ENCODE results near the gene CPEB3. TPM values are rescaled to one million over a fixed set of nuclear protein-coding genes. Genes with fewer than 3 reads are reported as not detected.

The CPEB3 gene
- total and polyA plus RNA-seq, 11 donors = 1.5 to 17.2 (median 9.9) TPM

GRCh38 chr10:92208157-92208720 is 82.6 kb downstream of the CPEB3 start:
- H3K36me3 ChIP-seq = peaks cover 0 to 14% (median 0%) of the 10 kb centered on the region in 9 donors
- H3K27ac ChIP-seq = peak overlapping the region in 1 of 12 donors; percentile 44
- TF ChIP-seq, protein P1, sequence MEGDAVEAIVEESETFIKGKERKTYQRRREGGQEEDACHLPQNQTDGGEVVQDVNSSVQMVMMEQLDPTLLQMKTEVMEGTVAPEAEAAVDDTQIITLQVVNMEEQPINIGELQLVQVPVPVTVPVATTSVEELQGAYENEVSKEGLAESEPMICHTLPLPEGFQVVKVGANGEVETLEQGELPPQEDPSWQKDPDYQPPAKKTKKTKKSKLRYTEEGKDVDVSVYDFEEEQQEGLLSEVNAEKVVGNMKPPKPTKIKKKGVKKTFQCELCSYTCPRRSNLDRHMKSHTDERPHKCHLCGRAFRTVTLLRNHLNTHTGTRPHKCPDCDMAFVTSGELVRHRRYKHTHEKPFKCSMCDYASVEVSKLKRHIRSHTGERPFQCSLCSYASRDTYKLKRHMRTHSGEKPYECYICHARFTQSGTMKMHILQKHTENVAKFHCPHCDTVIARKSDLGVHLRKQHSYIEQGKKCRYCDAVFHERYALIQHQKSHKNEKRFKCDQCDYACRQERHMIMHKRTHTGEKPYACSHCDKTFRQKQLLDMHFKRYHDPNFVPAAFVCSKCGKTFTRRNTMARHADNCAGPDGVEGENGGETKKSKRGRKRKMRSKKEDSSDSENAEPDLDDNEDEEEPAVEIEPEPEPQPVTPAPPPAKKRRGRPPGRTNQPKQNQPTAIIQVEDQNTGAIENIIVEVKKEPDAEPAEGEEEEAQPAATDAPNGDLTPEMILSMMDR (IDR thresholded peaks at IDR 0.05) = no peak
- TF ChIP-seq POLR2A (IDR thresholded peaks at IDR 0.05) = no peak
- ATAC-seq (no peak), DNase-seq (no peak)
- peaks cover 0 to 42% (median 16%) of the 10 kb centered on the region in 12 donors for H3K4me1 ChIP-seq
- H3K9me3 ChIP-seq = no peaks in the 10 kb centered on the region
- no peak overlapping the region for H3K4me3 ChIP-seq
- intact Hi-C loops (cut with DNase I) = no loop called here
- H3K27me3 ChIP-seq = no peaks in the 10 kb centered on the region

GRCh38 chr10:92207061-92207460 is 83.8 kb downstream of the CPEB3 start:
- peaks cover 0 to 14% (median 0%) of the 10 kb centered on the region in 9 donors for H3K36me3 ChIP-seq
- no peaks in the 10 kb centered on the region for H3K27me3 ChIP-seq
- intact Hi-C loops (cut with DNase I) = no loop called here
- H3K4me3 ChIP-seq = no peak overlapping the region
- WGBS, 4 donors = 45 to 65% (median 58%) methylated on average over 1 of the region's 1 CpG
- no peak for TF ChIP-seq POLR2A (IDR thresholded peaks at IDR 0.05)
- TF ChIP-seq, protein P1 (IDR thresholded peaks at IDR 0.05) = no peak
- H3K4me1 ChIP-seq = peaks cover 0 to 40% (median 16%) of the 10 kb centered on the region in 12 donors
- ATAC-seq = no peak
- no peak for DNase-seq
- no peak overlapping the region for H3K27ac ChIP-seq
- no peaks in the 10 kb centered on the region for H3K9me3 ChIP-seq

- H3K4me1 ChIP-seq = peaks cover 0 to 24% (median 11%) of the 10 kb centered on the region in 12 donors
- no peaks in the 10 kb centered on the region for H3K27me3 ChIP-seq
- DNase-seq = no peak
- WGBS, 4 donors = 90 to 93% (median 92%) methylated on average over 6 of the region's 6 CpGs
- intact Hi-C loops (cut with DNase I) = no loop called here
- H3K36me3 ChIP-seq = peaks cover 0 to 14% (median 0%) of the 10 kb centered on the region in 9 donors
- no peak overlapping the region for H3K4me3 ChIP-seq
- no peak overlapping the region for H3K27ac ChIP-seq
- TF ChIP-seq, protein P1 (IDR thresholded peaks at IDR 0.05) = no peak
- TF ChIP-seq POLR2A (IDR thresholded peaks at IDR 0.05) = no peak
- H3K9me3 ChIP-seq = no peaks in the 10 kb centered on the region
- ATAC-seq = no peak
Observed at GRCh38 chr10:92203919-92204623, 86.8 kb downstream of the CPEB3 start.

DNA sequence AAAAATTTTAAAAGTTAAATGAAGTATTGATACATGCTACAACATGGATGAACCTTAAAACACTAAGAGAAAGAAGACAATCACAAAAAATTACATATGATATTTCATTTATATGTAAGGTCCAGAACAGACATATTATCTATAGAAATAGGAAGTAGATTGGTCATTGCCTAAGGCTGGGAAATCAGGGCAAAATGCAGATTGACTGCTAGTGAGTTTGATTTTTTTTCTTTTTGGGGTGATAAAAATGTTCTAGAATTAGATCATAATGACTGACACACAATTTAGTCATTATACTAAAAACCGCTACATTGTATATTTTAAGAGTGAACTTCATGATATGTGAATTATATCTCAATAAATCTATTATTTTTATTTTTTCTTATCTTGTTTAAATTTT is 88.3 kb downstream of the CPEB3 start:
- WGBS, 4 donors = 0 to 98% (median 69%) methylated on average over 1 of the region's 1 CpG
- ATAC-seq = no peak

More for the DNA sequence above, 88.3 kb downstream of the CPEB3 start:
- no peak overlapping the region for H3K27ac ChIP-seq
- peaks cover 0 to 12% (median 0%) of the 10 kb centered on the region in 9 donors for H3K36me3 ChIP-seq
- TF ChIP-seq, protein P1 (IDR thresholded peaks at IDR 0.05) = no peak
- no peak for TF ChIP-seq POLR2A (IDR thresholded peaks at IDR 0.05)
- no peak for DNase-seq
- H3K4me1 ChIP-seq = peaks cover 0 to 23% (median 6%) of the 10 kb centered on the region in 12 donors
- H3K9me3 ChIP-seq = no peaks in the 10 kb centered on the region
- intact Hi-C loops (cut with DNase I) = no loop called here
- no peak overlapping the region for H3K4me3 ChIP-seq
- H3K27me3 ChIP-seq = no peaks in the 10 kb centered on the region

All from heart left ventricle (tissue), 16 donors.